Measurements from ENCODE around the gene AKR1B1. TPM values are rescaled to one million over a fixed set of nuclear protein-coding genes. Genes with fewer than 3 reads are reported as not detected.
A peak's percentile ranks its signal among the peaks of the same experiment; 100 is the strongest.

The AKR1B1 gene
- total RNA-seq, 3 donors from 2014 or later, result 91.2 to 98.1 (median 96.7) TPM

DNA sequence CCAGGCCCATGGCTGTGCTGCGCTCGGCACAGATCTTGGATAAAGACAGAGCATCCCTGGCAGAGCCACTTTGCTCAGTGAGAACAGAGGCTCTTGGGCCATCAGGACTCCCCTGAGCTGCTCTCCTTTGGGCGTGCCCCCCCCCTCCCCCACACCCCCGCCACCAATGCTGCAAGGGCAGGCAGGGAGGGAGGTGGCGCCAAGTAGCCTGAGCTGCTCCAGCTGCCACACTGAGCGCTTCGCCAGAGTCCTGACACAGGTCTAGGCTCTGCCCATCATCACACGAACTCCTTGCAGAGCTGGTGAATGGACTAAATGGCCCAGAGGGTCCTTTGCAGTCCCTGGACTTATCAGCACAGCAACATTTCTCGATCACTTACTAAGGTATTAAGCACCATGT is 12.5 kb downstream of the AKR1B1 start:
- Mint-ChIP-seq H3K9me3 (no peaks in the 10 kb centered on the region), H3K4me3 (no peak overlapping the region), H3K4me1 (ENCODE audit: low read depth) (no peaks in the 10 kb centered on the region), H3K36me3 (ENCODE audit: insufficient read depth) (peaks cover 60% of the 10 kb centered on the region), H3K27me3 (ENCODE audit: low read depth) (no peaks in the 10 kb centered on the region)
- ATAC-seq (no peak), DNase-seq (no peak)

DNA sequence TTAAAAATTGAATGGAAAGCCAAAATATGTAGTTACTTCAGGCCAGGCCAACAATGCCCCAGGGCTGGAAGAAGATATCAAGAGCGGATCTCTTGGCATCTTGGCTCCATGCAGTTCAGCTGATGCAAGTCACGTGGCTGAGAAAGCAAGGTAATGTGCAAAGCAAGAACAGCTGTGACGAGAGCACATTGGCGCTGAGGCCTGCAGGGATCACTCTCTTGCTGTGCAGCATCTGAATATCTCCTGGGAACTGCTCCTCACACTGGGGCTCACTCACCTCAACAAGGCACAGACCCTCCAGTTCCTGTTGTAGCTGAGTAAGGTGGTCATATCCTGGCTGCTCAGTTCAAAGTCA is 14.0 kb downstream of the AKR1B1 start:
- ATAC-seq, result no peak
- Mint-ChIP-seq H3K9me3 (no peaks in the 10 kb centered on the region), H3K36me3 (ENCODE audit: insufficient read depth) (peaks cover 70% of the 10 kb centered on the region), H3K4me3 (no peak overlapping the region), H3K4me1 (ENCODE audit: low read depth) (no peaks in the 10 kb centered on the region), H3K27me3 (ENCODE audit: low read depth) (no peaks in the 10 kb centered on the region)
- DNase-seq, result no peak

DNA sequence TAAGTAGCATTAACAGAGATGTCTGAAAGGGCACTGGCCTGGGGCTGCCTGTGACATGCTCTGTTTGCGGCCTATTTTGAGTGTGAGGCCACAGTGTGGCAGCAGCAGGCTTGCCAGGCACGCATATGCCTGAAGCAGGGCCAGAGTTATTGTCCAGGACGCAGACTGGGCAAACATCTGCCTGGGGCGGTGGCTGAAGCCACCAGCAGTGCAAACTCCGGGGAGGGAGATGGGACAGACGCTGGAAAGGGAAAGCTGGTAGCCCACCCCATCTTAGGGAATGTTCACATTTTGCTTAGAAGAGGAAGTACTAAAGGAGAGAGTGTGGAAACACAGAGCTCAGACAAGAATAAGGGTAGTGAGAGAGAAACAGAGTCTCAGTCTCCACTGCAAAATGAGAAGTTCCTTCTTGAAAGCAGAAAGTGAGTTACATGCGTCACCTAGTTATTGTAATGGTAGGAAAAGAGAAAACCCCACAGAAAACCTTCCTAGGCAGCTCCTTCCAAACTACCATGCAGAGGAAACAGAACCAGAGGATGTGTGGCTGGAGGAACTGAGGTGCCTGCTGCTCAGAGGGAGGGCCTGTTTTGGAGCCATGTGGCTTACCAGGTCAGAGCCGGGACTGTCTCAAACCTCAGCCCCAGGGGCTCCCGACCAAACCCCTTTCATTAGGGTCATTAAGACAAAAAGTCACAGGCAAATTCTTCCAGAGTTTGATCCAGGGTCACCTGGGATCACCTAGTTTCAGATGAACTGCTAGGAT is 14.5 kb downstream of the AKR1B1 start:
- H3K27me3 Mint-ChIP-seq (ENCODE audit: low read depth), result no peaks in the 10 kb centered on the region
- H3K9me3 Mint-ChIP-seq, result no peaks in the 10 kb centered on the region
- H3K4me1 Mint-ChIP-seq (ENCODE audit: low read depth), result no peaks in the 10 kb centered on the region
- no peak for ATAC-seq
- DNase-seq, result no peak
- peaks cover 66% of the 10 kb centered on the region for H3K36me3 Mint-ChIP-seq (ENCODE audit: insufficient read depth)
- H3K4me3 Mint-ChIP-seq, result no peak overlapping the region

- peaks cover 2% of the 10 kb centered on the region for H3K9me3 Mint-ChIP-seq
- no peaks in the 10 kb centered on the region for H3K4me1 Mint-ChIP-seq (ENCODE audit: low read depth)
- no peak for ATAC-seq
- DNase-seq, result no peak
- H3K36me3 Mint-ChIP-seq (ENCODE audit: insufficient read depth), result peaks cover 63% of the 10 kb centered on the region
- no peak overlapping the region for H3K4me3 Mint-ChIP-seq
- H3K27me3 Mint-ChIP-seq (ENCODE audit: low read depth), result no peaks in the 10 kb centered on the region
These were observed 15.4 kb downstream of the AKR1B1 start for GRCh38 chr7:134443396-134444070.

DNA sequence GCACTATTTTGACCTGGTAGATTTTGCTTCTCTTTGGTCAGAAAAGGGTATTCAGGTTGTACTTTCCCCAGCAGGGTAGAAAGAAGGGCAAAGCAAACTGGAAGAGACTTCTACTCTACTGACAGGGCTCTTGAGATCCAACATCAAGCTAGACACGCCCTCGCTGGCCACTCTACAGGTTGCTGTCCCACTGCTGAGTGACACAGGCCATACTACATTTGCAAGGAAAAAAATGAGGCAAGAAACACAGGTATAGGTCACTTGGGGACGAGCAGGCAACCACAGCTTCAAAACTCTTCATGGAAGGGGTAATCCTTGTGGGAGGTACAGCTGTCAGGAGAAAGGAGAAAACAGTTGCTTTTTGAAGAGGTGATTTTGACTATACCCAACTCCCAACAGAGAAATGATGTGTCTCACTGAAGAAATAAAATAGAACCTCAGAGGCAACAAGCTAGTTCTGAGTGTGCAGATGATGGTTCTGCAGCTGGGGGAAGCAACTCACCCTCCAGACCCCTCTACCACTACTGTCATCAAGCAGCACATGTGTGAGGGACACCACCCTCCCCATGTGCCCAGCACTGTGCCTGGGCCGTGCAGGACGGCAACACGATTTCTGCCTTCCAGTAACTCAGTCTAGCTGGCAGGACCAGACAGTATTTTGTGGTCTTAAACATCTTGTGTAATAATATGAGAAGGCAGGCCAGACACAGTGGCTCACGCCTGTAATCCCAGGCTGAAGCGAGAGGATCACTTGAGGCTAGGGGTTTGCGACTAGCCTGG is 16.3 kb downstream of the AKR1B1 start:
- no peaks in the 10 kb centered on the region for H3K27me3 Mint-ChIP-seq (ENCODE audit: low read depth)
- H3K4me1 Mint-ChIP-seq (ENCODE audit: low read depth), result no peaks in the 10 kb centered on the region
- no peak for DNase-seq
- no peak for ATAC-seq
- peaks cover 57% of the 10 kb centered on the region for H3K36me3 Mint-ChIP-seq (ENCODE audit: insufficient read depth)
- H3K4me3 Mint-ChIP-seq, result no peak overlapping the region
- H3K9me3 Mint-ChIP-seq, result peaks cover 3% of the 10 kb centered on the region

DNA sequence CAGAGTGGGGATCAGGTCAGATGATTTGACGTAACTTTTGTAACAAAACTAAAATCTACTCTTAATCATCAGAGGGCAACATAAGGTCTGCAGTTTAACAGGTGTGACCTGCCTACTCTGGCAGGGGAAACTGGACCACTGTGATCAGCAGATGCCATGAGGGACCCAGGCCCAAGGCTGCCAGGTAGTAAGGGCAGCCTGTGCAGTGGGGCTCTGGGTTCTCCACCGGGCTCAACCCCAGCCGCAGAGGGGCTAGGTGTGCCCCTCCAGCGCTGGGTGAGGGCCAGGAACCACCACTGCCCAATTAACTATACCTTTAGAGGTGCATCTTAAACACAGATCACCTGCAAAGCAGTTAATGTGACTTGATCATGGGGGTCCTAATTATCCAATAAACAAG is 17.6 kb downstream of the AKR1B1 start:
- Mint-ChIP-seq H3K4me3 (no peak overlapping the region), H3K27me3 (ENCODE audit: low read depth) (no peaks in the 10 kb centered on the region), H3K4me1 (ENCODE audit: low read depth) (no peaks in the 10 kb centered on the region), H3K9me3 (peaks cover 3% of the 10 kb centered on the region), H3K36me3 (ENCODE audit: insufficient read depth) (peaks cover 48% of the 10 kb centered on the region)
- DNase-seq, result no peak
- no peak for ATAC-seq

- H3K27me3 Mint-ChIP-seq (ENCODE audit: low read depth), result no peaks in the 10 kb centered on the region
- H3K4me3 Mint-ChIP-seq, result no peak overlapping the region
- peaks cover 45% of the 10 kb centered on the region for H3K36me3 Mint-ChIP-seq (ENCODE audit: insufficient read depth)
- no peak for DNase-seq
- no peaks in the 10 kb centered on the region for H3K4me1 Mint-ChIP-seq (ENCODE audit: low read depth)
- H3K9me3 Mint-ChIP-seq, result peaks cover 3% of the 10 kb centered on the region
- ATAC-seq, result no peak
These were observed 18.4 kb downstream of the AKR1B1 start for GRCh38 chr7:134440476-134440875.

DNA sequence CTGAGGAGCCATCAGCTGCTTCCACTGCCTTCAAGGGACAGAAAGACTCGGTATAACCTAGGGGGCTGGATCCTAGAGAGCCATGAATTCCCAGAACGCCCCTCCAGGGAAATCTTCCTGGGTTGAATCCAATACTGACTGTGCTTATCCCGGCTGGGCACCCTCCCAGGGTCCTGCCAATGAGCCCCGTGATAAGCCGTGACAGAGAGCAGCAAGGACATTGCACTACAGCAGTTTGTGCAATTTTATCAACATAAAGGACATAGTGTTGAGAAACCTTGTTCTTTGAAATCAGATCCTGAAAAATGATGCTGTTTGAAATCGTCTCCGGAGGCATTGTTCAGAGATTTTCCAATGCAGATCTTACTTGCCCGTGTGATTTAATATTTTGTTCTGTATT is 18.8 kb downstream of the AKR1B1 start:
- no peak overlapping the region for H3K4me3 Mint-ChIP-seq
- H3K9me3 Mint-ChIP-seq, result peaks cover 3% of the 10 kb centered on the region
- peaks cover 41% of the 10 kb centered on the region for H3K36me3 Mint-ChIP-seq (ENCODE audit: insufficient read depth)
- no peak for ATAC-seq
- DNase-seq, result no peak
- H3K4me1 Mint-ChIP-seq (ENCODE audit: low read depth), result no peaks in the 10 kb centered on the region
- H3K27me3 Mint-ChIP-seq (ENCODE audit: low read depth), result no peaks in the 10 kb centered on the region

- H3K4me3 Mint-ChIP-seq, result no peak overlapping the region
- H3K9me3 Mint-ChIP-seq, result peaks cover 3% of the 10 kb centered on the region
- ATAC-seq, result no peak
- no peaks in the 10 kb centered on the region for H3K27me3 Mint-ChIP-seq (ENCODE audit: low read depth)
- H3K4me1 Mint-ChIP-seq (ENCODE audit: low read depth), result no peaks in the 10 kb centered on the region
- H3K36me3 Mint-ChIP-seq (ENCODE audit: insufficient read depth), result peaks cover 31% of the 10 kb centered on the region
- DNase-seq, result no peak
These were observed 20.0 kb downstream of the AKR1B1 start for GRCh38 chr7:134438946-134439345.

GRCh38 chr7:134435161-134435920 is 23.6 kb downstream of the AKR1B1 start:
- DNase-seq, result no peak
- Mint-ChIP-seq H3K4me3 (no peak overlapping the region), H3K36me3 (ENCODE audit: insufficient read depth) (peaks cover 8% of the 10 kb centered on the region), H3K27me3 (ENCODE audit: low read depth) (no peaks in the 10 kb centered on the region), H3K9me3 (peaks cover 3% of the 10 kb centered on the region), H3K4me1 (ENCODE audit: low read depth) (peaks cover 15% of the 10 kb centered on the region)
- no peak for ATAC-seq

DNA sequence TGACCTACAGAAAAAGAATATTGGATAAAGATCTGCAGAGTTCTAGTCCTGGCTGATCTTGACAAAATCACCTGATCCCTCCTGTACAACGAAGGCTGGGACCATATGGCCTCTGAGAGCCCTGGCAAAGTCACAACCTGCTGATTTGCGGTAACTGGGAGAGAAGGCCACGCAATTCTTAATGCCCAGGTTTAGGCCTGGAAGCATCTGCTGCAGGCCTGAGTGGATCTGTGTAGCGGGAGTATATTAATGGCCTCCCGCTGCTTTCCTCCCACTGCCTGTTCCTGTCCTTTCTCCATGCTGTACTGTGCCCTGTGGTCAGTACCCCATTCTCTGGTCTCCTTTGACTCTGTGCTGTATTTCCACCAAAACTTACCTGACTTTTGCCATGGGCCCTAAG is 24.2 kb downstream of the AKR1B1 start:
- ATAC-seq (no peak), DNase-seq (no peak)
- peaks cover 3% of the 10 kb centered on the region for H3K9me3 Mint-ChIP-seq
- H3K36me3 Mint-ChIP-seq (ENCODE audit: insufficient read depth), result peaks cover 5% of the 10 kb centered on the region
- peaks cover 15% of the 10 kb centered on the region for H3K4me1 Mint-ChIP-seq (ENCODE audit: low read depth)
- H3K4me3 Mint-ChIP-seq, result no peak overlapping the region
- H3K27me3 Mint-ChIP-seq (ENCODE audit: low read depth), result no peaks in the 10 kb centered on the region

DNA sequence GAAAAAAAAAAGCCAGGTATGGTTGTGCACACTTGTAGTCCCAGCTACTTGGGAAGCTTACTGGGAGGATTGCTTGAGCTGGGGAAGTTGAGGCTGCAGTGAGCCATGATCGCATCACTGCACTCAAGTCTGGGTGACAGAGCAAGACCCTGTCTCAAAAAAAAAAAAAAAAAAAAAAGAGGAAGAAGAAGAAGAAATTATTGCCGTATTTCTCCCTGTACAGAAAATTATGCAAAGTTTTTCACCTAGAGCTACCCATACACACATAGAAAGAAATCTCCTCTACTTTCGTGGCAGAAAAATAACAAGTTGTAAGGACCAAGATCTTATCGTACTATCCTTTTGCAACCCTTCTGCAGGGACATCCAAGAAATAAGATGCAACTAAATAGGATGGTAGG is 25.5 kb downstream of the AKR1B1 start:
- Mint-ChIP-seq H3K27me3 (ENCODE audit: low read depth) (no peaks in the 10 kb centered on the region), H3K4me1 (ENCODE audit: low read depth) (peaks cover 15% of the 10 kb centered on the region), H3K4me3 (no peak overlapping the region), H3K9me3 (no peaks in the 10 kb centered on the region), H3K36me3 (ENCODE audit: insufficient read depth) (peaks cover under 1% of the 10 kb centered on the region)
- ATAC-seq, result no peak
- no peak for DNase-seq

DNA sequence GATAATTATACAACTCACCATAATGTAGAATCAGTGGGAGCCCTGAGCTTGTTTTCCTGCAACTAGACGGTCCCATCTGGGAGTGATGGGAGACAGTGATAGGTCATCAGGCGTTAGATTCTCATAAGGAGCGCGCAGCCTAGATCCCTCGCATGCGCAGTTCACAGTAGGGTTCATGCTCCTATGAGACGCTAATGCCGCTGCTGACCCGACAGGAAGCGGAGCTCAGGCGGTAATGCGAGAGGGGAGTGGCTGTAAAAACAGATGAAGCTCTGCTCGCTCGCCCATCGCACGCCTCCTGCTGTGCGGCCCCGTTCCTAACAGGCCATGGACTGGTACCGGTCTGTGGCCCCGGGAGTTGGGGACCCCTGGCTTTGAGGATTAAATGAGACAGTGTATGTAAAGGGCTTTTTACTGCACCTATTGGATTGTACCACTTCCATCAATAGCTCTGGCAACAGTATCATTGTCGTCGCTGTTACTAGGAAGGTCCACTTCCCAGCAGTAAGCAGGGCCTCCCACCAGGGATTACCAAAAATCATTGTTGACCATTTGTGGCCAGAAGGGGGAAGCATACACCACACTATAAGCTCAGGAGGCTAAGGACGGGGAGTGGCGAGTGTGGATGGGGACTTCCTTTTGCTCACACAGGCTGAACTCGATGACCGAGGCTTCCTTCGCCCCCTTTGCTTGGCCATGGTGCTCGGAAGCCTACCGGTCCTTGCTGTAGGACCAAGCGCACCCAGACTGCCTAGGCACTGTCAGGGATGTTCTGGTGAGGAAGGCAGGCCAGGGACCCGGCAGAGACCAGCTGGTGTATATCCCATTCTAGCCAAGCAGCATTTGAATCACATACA is 26.4 kb downstream of the AKR1B1 start:
- Mint-ChIP-seq H3K27me3 (ENCODE audit: low read depth) (no peaks in the 10 kb centered on the region), H3K4me3 (peak overlapping the region; percentile 80), H3K36me3 (ENCODE audit: insufficient read depth) (no peaks in the 10 kb centered on the region), H3K9me3 (no peaks in the 10 kb centered on the region), H3K4me1 (ENCODE audit: low read depth) (peaks cover 15% of the 10 kb centered on the region)
- ATAC-seq (peak; percentile 90 to 92), DNase-seq (peak; percentile 51)
